IMR-90 (cell line): ENCODE measurements around the gene BRINP1. TPM values are rescaled to one million over a fixed set of nuclear protein-coding genes. Genes with fewer than 3 reads are reported as not detected.

ENCODE experiments used
- ATAC-seq: fragments of 200-7000 bp; cut with Tn5 transposase; 2 replicates; pipeline ENCODE4 v1.9.1; 2020; ENCODE audit warnings: low read depth, mild to moderate bottlenecking, moderate library complexity
- BruUV-seq: library from RNA; stranded (reverse); fragments of 400-500 nt; replicated peaks from 2 replicates; lab custom pipeline; 2021; lab: Mats Ljungman, UMichigan
- CTCF ChIA-PET: fragments of 300-600 bp; formaldehyde crosslinking; extraction: SDS; loops from one replicate; lab custom pipeline; 2021; ENCODE audit warnings: antibody characterized with exemption; lab: Yijun Ruan, JAX
- POLR2A ChIA-PET: fragments of 300-600 bp; sonication (Branson Sonifier 250); formaldehyde crosslinking; loops from one replicate; lab custom pipeline; 2022; ENCODE audit warnings: antibody characterized with exemption; ENCODE audit not compliant: unreplicated experiment; lab: Charles Lee
- DNase-seq: peaks from one replicate; pipeline ENCODE4 v3.0.0; 2013
- H2AFZ ChIP-seq: replicated peaks from 2 replicates; pipeline ENCODE3; 2013; ENCODE audit warnings: low read length, mild to moderate bottlenecking; ENCODE audit not compliant: poor library complexity
- H2AK5ac ChIP-seq: 2 replicates; pipeline ENCODE4 v1.6.1; 2013; ENCODE audit warnings: low read depth, low read length, inconsistent platforms
- H2AK9ac ChIP-seq: replicated peaks from 2 replicates; pipeline ENCODE3; 2013; ENCODE audit warnings: mild to moderate bottlenecking, low read depth, low read length, moderate library complexity; ENCODE audit not compliant: poor library complexity
- H2BK120ac ChIP-seq: 2 replicates; pipeline ENCODE4 v1.6.1; 2013; ENCODE audit warnings: low read depth, low read length, inconsistent platforms
- H2BK15ac ChIP-seq: 3 replicates; pipeline ENCODE4 v1.6.1; 2013; ENCODE audit warnings: low read depth, low read length, inconsistent platforms
- H2BK20ac ChIP-seq: 2 replicates; pipeline ENCODE4 v1.6.1; 2013; ENCODE audit warnings: low read depth, mild to moderate bottlenecking, inconsistent platforms, low read length, moderate library complexity
- H2BK5ac ChIP-seq: 2 replicates; pipeline ENCODE4 v1.6.1; 2013; ENCODE audit warnings: mild to moderate bottlenecking, low read depth, low read length, inconsistent platforms; ENCODE audit not compliant: poor library complexity, severe bottlenecking
- H3K14ac ChIP-seq: replicated peaks from 2 replicates; pipeline ENCODE4 v1.6.1; 2013; ENCODE audit warnings: low read depth, low read length, inconsistent platforms
- H3K18ac ChIP-seq: 2 replicates; pipeline ENCODE4 v1.6.1; 2013; ENCODE audit warnings: low read depth, low read length, control low read depth
- H3K23ac ChIP-seq: 2 replicates; pipeline ENCODE4 v1.6.1; 2013; ENCODE audit warnings: low read depth, low read length, inconsistent platforms
- H3K27ac ChIP-seq: 2 replicates; pipeline ENCODE4 v1.5.1; 2013; ENCODE audit warnings: mild to moderate bottlenecking, control low read depth, low read length; ENCODE audit not compliant: insufficient read depth
- H3K27me3 ChIP-seq: 2 replicates; pipeline ENCODE4 v1.6.1; 2013; ENCODE audit warnings: low read length; ENCODE audit not compliant: control insufficient read depth, insufficient read depth
- H3K36me3 ChIP-seq: 2 replicates; pipeline ENCODE4 v1.6.1; 2013; ENCODE audit warnings: low read length, mixed read lengths; ENCODE audit not compliant: control insufficient read depth, insufficient read depth
- H3K4ac ChIP-seq: 2 replicates; pipeline ENCODE4 v1.6.1; 2013; ENCODE audit warnings: low read depth, low read length, inconsistent platforms
- H3K4me1 ChIP-seq: 2 replicates; pipeline ENCODE4 v1.6.1; 2013; ENCODE audit warnings: low read length, mixed read lengths; ENCODE audit not compliant: control insufficient read depth, insufficient read depth
- H3K4me2 ChIP-seq: 2 replicates; pipeline ENCODE4 v1.6.1; 2013; ENCODE audit warnings: low read depth, mild to moderate bottlenecking, control low read depth, low read length, moderate library complexity
- H3K4me3 ChIP-seq: 2 replicates; pipeline ENCODE4 v1.5.1; 2013; ENCODE audit warnings: low read depth, mild to moderate bottlenecking, control low read depth, low read length, moderate library complexity; ENCODE audit not compliant: insufficient read depth
- H3K56ac ChIP-seq: 2 replicates; pipeline ENCODE4 v1.6.1; 2013; ENCODE audit warnings: low read length, inconsistent platforms; ENCODE audit not compliant: insufficient read depth; ENCODE audit errors: extremely low read depth
- H3K79me1 ChIP-seq, 2 experiments: 2 replicates each; pipeline ENCODE4 v1.6.1; 2013; ENCODE audit warnings: low read length in 2 of 2, inconsistent platforms in 1 of 2, low read depth in 1 of 2
- H3K9ac ChIP-seq: 2 replicates; pipeline ENCODE4 v1.6.1; 2013; ENCODE audit warnings: low read depth, low read length, control low read depth
- H3K9me1 ChIP-seq: 2 replicates; pipeline ENCODE4 v1.6.1; 2013; ENCODE audit warnings: low read length, inconsistent platforms; ENCODE audit not compliant: insufficient read depth
- H3K9me3 ChIP-seq: 2 replicates; pipeline ENCODE4 v1.6.1; 2013; ENCODE audit warnings: low read length; ENCODE audit not compliant: control insufficient read depth, insufficient read depth
- H4K20me1 ChIP-seq: 2 replicates; pipeline ENCODE4 v1.6.1; 2013; ENCODE audit warnings: low read length, inconsistent platforms; ENCODE audit not compliant: insufficient read depth
- H4K5ac ChIP-seq: 2 replicates; pipeline ENCODE4 v1.6.1; 2013; ENCODE audit warnings: mild to moderate bottlenecking, low read depth, low read length, control low read depth
- H4K8ac ChIP-seq, 2 experiments: 2 replicates each; pipeline ENCODE4 v1.6.1; 2013; ENCODE audit warnings: low read depth in 2 of 2, low read length in 2 of 2, control low read depth in 1 of 2, inconsistent platforms in 1 of 2
- H4K91ac ChIP-seq: 2 replicates; pipeline ENCODE4 v1.6.1; 2013; ENCODE audit warnings: low read depth, low read length, inconsistent platforms; ENCODE audit not compliant: insufficient read depth
- NFE2L2 ChIP-seq: fragments of 150-350 bp; IDR thresholded peaks from 2 replicates; pipeline ENCODE4 v1.6.1; 2016; ENCODE audit warnings: low read depth, mild to moderate bottlenecking, low read length
- RAD21 ChIP-seq: IDR thresholded peaks from 2 replicates; pipeline ENCODE4 v1.6.1; 2012; ENCODE audit warnings: low read length, improper control_type of control experiment
- SMC3 ChIP-seq: fragments of 150-350 bp; IDR thresholded peaks from 2 replicates; pipeline ENCODE4 v1.6.1; 2016; ENCODE audit warnings: low read depth, mild to moderate bottlenecking, antibody characterized with exemption, low read length, moderate library complexity
- dilution Hi-C: fragments of 300-500 bp; cut with HindIII; formaldehyde crosslinking; loops from one replicate; pipeline ENCODE4 v1.14.3; 2018; ENCODE audit warnings: low sequenced_read_pairs; ENCODE audit not compliant: unreplicated experiment
- in situ Hi-C: fragments of 300-500 bp; cut with MboI; formaldehyde crosslinking; loops from 3 replicates; pipeline ENCODE4 v1.14.3; 2019; ENCODE audit warnings: low sequenced_read_pairs, inconsistent platforms, mixed read lengths
- intact Hi-C: fragments of 100-400 bp; cut with micrococcal nuclease; formaldehyde crosslinking; loops from 2 replicates; pipeline ENCODE4 v1.10.0; 2022
- polyA plus RNA-seq, 3 experiments: library from polyadenylated mRNA; depleted of rRNA; stranded (reverse); fragments of >200 nt; gene quantifications; 2 replicates each; pipeline ENCODE4 v1.2.3, GENCODE V29; 2012; ENCODE audit warnings: low replicate concordance in 1 of 3
- total RNA-seq: library from RNA; depleted of rRNA; stranded (reverse); fragments of >200 nt; gene quantifications from 2 replicates; pipeline ENCODE4 v1.2.3, GENCODE V29; 2012
- TF ChIP-seq, protein P1 (sequence below): fragments of 150-350 bp; IDR thresholded peaks from 2 replicates; pipeline ENCODE4 v1.6.1; 2017; ENCODE audit warnings: mild to moderate bottlenecking, antibody characterized with exemption, low read length, low read depth

The BRINP1 gene
- total and polyA plus RNA-seq, 2 of the 4 experiments (the other 2 are of a cell fraction), result under 0.01 TPM; not detected in 1

GRCh38 chr9:119160551-119160950, 208.7 kb downstream of the BRINP1 start:
- BruUV-seq, result no TSS peak
- H2AK9ac ChIP-seq, result no peak overlapping the region
- no peak overlapping the region for H3K4me3 ChIP-seq
- CTCF ChIA-PET, result no interaction called here
- no peak overlapping the region for H2BK15ac ChIP-seq
- dilution Hi-C loops, result no loop called here
- H3K23ac ChIP-seq, result no peak overlapping the region
- POLR2A ChIA-PET, result no interaction called here
- peaks cover 13% of the 10 kb centered on the region for H3K9me3 ChIP-seq
- H3K14ac ChIP-seq, result no peak overlapping the region
- H3K9me1 ChIP-seq, result no peaks in the 10 kb centered on the region
- H3K4me1 ChIP-seq, result no peaks in the 10 kb centered on the region
- H3K27me3 ChIP-seq, result no peaks in the 10 kb centered on the region
- H3K27ac ChIP-seq, result no peak overlapping the region
- no peak overlapping the region for H3K9ac ChIP-seq
- H2BK5ac ChIP-seq, result no peak overlapping the region
- H4K91ac ChIP-seq, result no peak overlapping the region
- H3K4me2 ChIP-seq, result no peak overlapping the region
- ATAC-seq, result no peak
- H3K18ac ChIP-seq, result no peak overlapping the region
- no peaks in the 10 kb centered on the region for H3K79me1 ChIP-seq
- intact Hi-C loops, result no loop called here
- no peaks in the 10 kb centered on the region for H3K36me3 ChIP-seq
- H3K4ac ChIP-seq, result no peak overlapping the region
- TF ChIP-seq NFE2L2 (no peak), SMC3 (no peak), RAD21 (no peak)
- TF ChIP-seq, protein P1, sequence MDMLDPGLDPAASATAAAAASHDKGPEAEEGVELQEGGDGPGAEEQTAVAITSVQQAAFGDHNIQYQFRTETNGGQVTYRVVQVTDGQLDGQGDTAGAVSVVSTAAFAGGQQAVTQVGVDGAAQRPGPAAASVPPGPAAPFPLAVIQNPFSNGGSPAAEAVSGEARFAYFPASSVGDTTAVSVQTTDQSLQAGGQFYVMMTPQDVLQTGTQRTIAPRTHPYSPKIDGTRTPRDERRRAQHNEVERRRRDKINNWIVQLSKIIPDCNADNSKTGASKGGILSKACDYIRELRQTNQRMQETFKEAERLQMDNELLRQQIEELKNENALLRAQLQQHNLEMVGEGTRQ, result no peak
- H3K56ac ChIP-seq, result no peak overlapping the region
- H2AFZ ChIP-seq, result no peak overlapping the region
- no peak overlapping the region for H2AK5ac ChIP-seq
- no peak overlapping the region for H4K8ac ChIP-seq
- H2BK120ac ChIP-seq, result no peak overlapping the region
- no peak for DNase-seq
- in situ Hi-C loops, result no loop called here
- no peak overlapping the region for H4K5ac ChIP-seq
- no peak overlapping the region for H2BK20ac ChIP-seq
- no peaks in the 10 kb centered on the region for H4K20me1 ChIP-seq
